OCI-LY7 (cell line): ENCODE results near the gene HLCS.

Source experiments
- CTCF ChIP-seq: fragments of 200-600 bp; sonication (generic); conservative IDR thresholded peaks from 2 replicates; pipeline ENCODE4 v1.5.1; 2014; ENCODE audit warnings: mild to moderate bottlenecking, antibody characterized with exemption, low read length, moderate library complexity, mixed read lengths
- EZH2phosphoT487 ChIP-seq: fragments of 200-600 bp; sonication (generic); IDR thresholded peaks from 2 replicates; pipeline ENCODE4 v1.6.1; 2018; ENCODE audit warnings: low read depth, borderline replicate concordance, mild to moderate bottlenecking, mixed run types, antibody characterized with exemption, low read length, moderate library complexity, mixed read lengths

GRCh38 chr21:36744190-36744559, 222.3 kb downstream of the HLCS start:
- TF ChIP-seq CTCF (no peak), EZH2phosphoT487 (no peak)
